HG02678 (cell line): Measurements from ENCODE around the gene COL28A1.
"Not testable (repeated sequence)": the region's sequence is repeated elsewhere in the genome, so short reads cannot be mapped to it uniquely, and the experiment has no call there.

Experiments
- ATAC-seq: cut with Tn5 transposase; IDR thresholded peaks from one replicate; pipeline ENCODE4 v1.9.1; 2021; ENCODE audit warnings: mild to moderate bottlenecking, moderate library complexity; ENCODE audit not compliant: unreplicated experiment

COL28A1 gene

DNA sequence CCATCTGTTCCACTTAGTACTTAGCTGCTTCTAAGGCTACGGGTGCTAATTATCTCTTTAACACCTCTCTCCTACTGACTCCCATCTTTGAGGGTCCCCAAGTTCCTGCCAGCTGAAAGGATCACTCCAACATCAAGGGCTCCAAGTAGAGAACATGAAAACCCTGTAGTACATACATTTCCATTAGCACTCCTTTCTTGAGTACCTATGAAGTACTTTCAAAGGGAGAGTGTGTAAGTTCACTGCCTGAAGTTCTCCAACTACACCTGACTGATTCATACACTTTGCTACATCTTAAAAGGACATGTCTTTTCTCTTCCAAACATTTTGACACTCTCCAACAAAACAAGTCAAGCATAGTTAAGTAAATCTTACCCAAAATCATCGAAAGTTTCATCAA is 113.8 kb downstream of the COL28A1 start:
- ATAC-seq, result no peak

- ATAC-seq, result no peak
Measured at GRCh38 chr7:7418997-7419396, 116.7 kb downstream of the COL28A1 start.

DNA sequence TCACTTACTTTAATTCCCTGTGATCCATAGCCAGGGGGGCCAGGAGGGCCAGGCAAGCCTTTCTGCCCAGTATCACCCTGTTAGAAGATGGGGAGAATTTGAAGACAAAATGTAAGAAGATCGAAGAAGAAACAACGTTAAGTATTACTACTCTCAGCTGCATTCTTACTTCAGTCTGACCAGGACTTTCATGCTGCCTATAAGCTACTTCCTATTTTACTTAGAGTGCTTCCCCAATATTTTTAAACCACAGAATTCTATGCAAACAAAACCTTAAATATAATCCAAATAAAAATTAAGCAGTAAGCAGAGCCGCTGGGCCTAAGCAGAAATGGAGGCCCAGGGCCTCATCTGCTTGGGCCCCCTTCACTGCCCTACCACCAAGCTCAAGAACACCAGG is 117.8 kb downstream of the COL28A1 start:
- no peak for ATAC-seq

DNA sequence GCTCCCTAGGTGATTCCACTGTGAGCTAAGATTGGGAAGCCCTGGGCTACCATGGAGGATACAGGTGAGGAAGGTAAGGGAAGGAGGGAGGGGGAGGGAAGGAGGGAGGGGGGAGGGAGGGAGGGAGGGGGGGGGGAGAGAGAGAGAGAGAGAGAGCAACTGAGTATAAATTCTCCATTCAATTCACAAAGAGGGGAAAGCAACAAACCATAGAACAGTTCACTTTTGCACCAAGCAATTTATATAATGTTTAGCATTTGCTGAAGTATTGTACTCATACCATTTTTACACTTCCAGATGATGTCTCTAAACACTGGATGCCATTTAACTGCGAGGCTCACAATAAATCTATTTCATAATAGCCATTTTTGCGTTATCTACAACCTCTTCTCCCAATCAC is 118.3 kb downstream of the COL28A1 start:
- ATAC-seq, result no peak

DNA sequence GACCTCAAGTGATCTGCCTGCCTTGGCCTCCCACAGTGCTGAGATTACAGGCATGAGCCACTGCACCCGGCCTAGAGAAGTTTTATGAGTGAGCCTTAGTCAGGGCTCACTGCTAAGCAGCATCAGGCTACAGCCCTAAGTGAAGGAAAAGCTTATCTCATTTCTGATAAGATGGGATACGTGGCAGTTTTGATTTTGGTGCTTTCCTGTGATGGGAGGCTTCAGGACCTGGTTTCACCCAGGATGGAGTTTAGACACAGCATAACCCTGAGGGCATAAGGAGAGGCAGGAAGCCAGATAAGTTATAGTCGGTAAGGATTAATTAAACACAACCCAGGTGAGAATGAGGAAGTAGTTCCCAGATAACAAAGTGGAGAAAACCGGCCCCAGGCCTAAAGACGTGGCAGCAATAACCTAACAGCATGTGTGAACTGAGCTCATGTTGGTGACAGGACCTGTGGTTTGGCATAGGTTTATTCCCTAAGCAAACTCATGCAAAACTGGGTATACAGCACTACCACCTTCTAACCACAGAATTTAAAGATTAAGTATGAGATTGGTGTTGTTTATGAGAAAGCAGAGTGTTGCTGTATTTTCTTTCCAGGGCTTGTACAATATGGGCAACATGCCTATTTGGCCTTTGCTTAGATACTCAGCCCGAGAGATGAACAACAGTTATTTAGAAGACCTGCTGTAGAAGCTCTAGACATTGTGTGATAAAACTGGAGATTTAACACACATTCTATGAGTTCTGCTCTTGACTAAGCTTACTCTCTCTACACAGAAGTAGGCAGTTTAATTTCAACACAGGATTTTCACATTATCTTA is 119.4 kb downstream of the COL28A1 start:
- ATAC-seq, result no peak

- ATAC-seq, result no peak
Measured at GRCh38 chr7:7414791-7415603, 120.7 kb downstream of the COL28A1 start.

DNA sequence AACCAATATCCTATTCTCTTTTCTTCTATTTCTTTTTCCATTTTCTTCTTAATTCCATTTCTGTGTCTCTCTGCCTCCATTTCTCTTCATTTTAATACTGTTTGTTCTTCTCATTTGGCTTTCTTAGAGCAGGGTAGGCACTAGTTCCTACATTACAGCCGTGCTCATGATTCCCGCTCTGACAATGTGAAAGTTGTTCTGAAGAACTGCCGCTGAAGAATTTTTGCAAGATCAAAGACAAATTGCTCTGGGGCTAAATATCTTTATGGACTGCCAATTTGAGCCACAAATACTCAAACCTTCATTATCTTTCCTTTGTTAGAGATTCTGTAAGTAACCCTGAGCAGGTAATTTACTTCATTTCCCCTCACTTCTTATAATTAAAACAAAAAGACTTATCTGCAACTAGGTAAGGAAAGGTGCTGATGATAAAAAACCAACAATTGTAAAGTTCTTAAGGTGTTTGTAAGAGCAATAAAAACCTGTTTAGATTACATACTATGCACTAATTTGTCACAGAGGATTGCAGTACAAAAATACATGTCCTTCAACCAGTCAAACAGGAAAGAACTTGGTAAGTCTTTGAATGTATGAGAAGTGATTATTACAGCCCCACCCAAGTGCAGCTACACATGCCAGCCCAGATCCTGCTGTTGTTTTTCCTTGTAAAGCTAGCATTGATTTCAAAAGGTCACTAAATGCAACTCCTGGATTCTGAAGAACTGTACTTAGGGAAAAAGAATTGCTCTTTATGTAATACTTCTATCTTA is 127.5 kb downstream of the COL28A1 start:
- no peak for ATAC-seq

- no peak for ATAC-seq
Measured at GRCh38 chr7:7405461-7405860, 130.2 kb downstream of the COL28A1 start.

DNA sequence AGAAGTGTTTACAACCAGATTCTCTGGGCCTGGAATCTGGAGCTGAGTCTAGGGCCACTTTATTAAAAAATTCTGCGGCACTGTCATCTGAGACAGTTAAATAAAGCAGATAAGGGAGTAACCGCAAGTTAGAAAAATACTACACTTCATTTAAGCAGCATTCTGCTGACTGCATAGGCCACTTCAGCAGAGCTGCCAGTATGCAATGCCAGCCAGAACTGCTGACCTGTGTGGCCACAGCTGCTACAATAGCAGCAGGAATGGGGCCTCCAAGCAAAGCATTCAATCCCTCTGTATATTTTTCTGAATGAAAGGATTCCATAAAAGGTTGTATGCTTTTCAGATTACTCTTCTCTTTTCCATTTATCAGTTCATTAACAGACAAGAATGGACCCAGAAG is 136.0 kb downstream of the COL28A1 start:
- ATAC-seq, result no peak

GRCh38 chr7:7395785-7396184 is 139.9 kb downstream of the COL28A1 start:
- no peak for ATAC-seq

- ATAC-seq, result not testable (repeated sequence)
Measured at GRCh38 chr7:7388164-7388563, 147.5 kb downstream of the COL28A1 start.

DNA sequence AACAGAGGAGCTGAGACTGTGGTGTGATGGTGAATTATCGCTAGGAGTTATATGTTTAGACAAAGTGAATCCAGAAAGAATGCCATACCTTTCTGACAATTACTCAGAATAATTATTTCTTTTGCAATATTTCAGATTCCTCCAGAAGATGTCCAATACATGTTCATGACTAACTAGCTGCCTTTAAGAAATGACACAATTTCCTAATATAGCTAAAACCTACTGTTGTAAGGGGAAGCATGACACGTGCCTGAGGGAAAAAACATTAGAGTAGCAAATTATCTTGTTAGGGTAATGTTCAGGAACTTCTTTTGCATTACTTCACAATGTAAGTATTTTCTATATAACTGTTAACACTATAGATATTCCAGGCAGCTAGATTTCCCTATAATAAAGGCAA is 150.3 kb downstream of the COL28A1 start:
- ATAC-seq, result no peak

DNA sequence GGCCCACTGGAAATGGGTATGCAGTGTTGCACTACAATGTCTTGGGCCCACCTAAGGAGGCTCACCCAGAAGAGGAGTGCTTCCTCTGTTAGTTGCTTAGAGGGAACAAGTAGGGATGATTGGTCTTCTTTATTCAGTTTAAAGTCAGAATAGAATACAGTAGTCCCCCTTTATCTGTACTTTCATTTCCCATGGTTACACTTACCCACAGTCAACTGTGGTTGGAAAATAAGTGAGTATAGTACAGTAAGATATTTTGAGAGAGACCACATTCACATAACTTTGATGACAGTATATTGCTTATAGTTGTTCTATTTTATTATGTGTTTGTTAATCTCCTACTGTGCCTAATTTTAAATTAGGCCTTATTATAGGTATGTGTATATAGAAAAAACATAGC is 151.4 kb downstream of the COL28A1 start:
- ATAC-seq, result no peak

DNA sequence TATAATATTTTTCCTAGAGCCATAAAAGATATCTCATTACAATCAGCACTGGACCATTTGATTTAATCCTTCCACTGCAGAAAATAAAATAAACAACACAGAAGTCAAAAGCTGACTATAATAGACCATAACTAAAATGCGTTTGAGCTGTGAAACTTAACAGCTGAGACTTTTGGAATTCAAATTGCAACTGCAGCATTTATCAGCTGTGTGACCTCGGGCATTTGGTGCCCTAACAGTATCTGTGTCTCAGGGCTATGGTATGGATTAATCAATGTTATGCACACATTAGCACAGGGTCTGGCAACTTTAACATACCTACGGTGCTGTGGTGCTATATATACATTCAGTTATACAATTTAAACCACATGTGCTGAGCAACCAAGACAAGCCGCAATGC is 160.1 kb downstream of the COL28A1 start:
- ATAC-seq, result no peak

DNA sequence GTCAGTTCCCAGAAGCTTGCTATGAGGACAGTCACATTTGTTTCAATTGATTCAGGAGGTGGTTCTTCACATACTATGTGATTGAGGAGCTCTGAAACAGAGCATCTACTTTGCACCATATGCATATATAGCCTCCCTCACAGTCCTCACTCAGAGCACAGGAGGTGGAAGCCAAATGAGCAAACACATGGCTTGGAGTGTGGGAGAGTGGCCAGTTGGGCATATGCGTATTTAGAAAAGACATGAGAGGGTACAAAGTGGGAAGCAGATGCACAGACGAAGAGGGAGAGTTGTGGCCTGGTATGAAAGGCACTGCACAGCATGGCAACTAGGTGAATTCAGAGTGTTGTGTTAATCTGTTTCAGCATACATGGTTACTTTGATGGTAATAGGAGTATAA is 165.6 kb downstream of the COL28A1 start:
- no peak for ATAC-seq

DNA sequence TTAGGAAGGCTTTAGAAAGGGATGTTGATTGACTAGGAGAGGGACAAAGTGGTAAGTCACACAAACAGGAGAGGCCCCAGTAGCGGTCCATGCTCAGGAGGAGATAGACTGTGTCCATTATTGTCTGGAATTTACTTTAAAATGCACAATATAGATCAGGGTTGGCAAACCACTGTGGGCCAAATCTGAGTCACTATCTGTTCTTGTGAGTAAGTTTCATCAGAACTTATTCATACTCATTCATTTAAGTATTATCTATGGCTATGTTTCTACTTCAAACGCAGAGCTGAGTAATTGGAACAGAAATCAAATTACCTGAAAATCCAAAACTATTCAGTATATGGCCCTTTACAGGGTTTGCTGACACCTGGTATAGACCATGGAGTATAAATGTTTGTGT is 166.5 kb downstream of the COL28A1 start:
- ATAC-seq, result no peak

GRCh38 chr7:7354674-7355073 is 181.0 kb downstream of the COL28A1 start:
- no peak for ATAC-seq

DNA sequence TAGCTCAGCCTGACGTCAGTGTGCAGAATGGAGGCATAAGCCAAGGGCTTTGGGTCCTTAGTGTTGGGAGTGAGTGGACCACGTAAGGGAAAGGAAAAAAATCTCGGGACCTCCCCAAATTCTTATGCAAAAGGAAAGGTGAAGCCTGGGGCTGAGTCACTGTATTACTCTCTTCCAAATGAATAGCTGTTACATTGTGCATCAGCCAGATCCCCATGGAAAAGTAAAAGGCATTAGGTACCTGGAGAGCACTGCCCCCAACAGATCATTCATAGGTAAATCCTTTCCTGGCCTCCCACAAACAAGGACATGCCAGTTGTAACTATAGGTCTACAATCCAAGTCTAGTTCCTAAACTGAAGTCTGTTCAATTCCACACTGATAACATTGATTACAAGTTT is 182.8 kb downstream of the COL28A1 start:
- no peak for ATAC-seq

DNA sequence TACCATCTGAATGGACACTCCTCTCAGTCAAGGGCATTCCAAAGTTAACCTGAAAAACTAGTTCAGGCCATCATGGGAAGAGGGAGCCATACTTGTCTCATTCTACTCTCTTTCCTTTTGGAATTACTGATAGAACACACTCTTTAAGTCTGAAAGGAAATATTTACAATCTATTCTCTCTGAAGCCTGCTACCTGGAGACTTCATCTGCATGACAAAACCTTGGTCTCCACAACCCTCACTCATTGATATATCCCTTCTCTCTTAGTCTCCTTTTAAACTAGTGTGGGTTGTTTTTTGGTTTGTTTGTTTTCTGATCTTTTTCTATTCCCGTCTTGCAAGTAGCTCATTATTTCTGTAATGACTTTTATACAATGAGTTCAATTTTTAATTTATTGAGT is 183.8 kb downstream of the COL28A1 start:
- ATAC-seq, result no peak

GRCh38 chr7:7351156-7351555 is 184.5 kb downstream of the COL28A1 start:
- no peak for ATAC-seq

DNA sequence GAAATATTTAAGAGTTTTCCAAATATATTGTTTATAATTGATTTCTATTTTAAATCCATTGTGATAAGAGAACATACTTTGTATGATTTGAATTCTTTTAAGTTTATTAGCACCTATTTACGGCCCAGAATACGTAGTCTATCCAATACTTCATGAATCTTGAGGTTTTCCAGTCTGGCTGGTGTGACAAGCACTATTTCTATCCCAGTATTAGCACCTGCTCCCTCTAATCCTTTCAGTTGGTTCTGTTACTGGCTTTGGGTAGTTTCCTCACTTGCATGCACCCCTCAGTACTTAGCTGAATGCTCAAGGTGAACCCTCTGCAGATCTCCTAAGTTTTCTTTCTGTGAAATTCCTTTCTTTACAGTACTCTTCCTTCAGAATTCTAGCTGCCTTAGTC is 186.5 kb downstream of the COL28A1 start:
- no peak for ATAC-seq

GRCh38 chr7:7347045-7347444 is 188.6 kb downstream of the COL28A1 start:
- no peak for ATAC-seq
